A172 (cell line): ENCODE measurements around the gene HPCAL1. TPM values are rescaled to one million over a fixed set of nuclear protein-coding genes. Genes with fewer than 3 reads are reported as not detected.
A peak's percentile ranks its signal among the peaks of the same experiment; 100 is the strongest.

Experiments used
- DNase-seq: peaks from one replicate; pipeline ENCODE4 v3.0.0-alpha.2; 2015; ENCODE audit warnings: low spot score
- total RNA-seq: library from RNA; depleted of rRNA; stranded (reverse); fragments of >200 nt; shearing (Covaris generic); gene quantifications from 2 replicates; pipeline ENCODE4 v1.2.3, GENCODE V29; 2014

Gene HPCAL1
- total RNA-seq, 1 experiment from 2014 or later, result 101 TPM

DNA sequence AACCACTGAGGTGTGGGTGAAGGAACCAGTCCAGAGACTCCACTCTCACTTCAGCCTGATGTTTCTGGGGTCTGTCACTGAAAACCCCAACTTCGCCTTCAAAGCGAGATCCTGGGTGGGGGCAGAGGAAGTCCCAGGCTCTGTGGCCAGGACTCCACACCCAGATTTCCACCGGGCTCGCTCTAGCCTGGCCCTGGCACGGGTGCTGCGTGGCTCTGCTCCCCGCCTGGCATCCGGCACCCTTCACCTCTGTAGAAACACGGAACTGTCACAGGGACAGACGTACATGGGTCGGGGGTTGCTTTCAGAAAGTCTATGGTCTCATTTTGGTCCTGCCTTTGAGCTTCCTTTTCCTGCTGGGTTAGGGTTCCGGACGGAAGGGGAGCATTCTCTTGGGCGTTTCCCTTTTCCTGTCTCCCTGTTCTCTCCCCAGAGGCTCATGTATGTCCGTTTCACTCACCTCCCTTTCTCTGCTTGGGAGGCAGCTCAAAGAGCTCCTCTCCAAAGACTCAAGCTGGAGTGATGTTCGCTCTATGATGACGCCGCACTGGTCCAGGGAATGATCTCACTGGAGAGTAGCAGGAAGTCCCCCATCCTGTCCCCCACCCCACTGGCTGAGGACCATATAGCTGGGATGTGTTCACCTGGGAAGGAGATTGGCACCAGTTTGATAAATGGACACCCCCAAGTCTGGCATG, 103.9 kb downstream of the HPCAL1 start:
- DNase-seq, result no peak

DNA sequence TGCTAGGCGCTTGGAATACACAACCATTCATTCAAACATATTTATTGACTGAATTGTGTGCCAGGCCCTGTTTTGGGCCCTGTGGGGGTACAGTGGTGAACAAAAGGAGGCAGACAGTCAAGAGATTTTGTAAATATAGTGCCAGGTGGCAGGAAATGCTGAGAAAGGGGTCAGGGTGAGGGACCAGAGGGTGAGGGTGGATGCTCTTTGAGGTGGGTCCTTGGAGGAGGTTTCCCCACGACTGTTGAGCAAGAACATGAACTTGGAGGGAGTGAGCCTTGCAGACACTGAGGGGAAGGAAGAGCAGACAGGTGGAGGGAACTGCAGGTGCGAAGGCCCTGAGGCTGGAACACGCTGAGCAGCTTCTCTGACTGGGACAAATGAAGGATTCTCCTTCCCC, 104.7 kb downstream of the HPCAL1 start:
- DNase-seq, result no peak

GRCh38 chr2:10407841-10408648, 105.3 kb downstream of the HPCAL1 start:
- peak; percentile 100 for DNase-seq

DNA sequence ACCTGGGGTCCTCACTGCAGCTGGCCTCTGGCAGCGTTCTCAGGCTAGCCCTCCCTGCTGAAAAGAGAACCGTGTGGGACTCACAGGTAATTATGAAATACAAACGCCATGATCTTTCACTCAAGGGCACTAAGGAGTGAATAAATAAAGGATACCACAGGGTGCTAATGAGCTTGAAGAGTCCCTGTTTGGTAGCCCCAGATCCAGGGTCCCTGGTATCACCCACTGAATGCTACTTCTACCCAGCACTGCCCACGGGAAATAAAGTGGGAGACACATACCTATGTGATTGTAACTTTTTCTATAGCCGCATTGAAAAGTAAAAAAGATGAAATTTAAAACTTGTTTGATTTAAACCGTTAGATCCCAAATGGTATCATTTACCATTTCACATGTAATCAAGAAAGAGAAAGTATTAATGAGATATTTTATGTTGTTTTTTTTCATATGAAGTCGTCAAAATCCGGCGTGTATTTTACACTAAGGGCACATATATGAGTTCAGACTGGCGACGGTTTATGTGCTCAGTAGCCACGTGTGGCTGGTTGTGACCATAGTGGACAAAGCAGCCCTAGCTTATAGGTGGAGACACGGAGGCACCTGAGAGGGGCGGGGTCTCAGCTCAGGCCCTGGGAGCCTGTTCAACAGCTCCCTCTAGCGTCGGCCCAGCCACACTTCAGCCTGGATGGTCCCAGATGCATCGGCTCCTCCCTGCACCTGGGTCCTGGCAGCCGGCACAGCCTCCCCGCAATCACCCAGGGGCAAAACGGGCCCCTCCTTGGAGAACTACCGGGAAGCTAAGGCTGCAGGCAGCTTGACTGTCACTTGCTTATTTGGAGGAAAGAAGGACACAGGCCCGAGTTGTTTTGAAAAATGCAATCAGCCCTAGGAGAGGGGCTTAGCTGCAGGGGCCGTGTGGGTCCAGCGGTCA, 106.2 kb downstream of the HPCAL1 start:
- peak; percentile 91 for DNase-seq

- no peak for DNase-seq
Observed at GRCh38 chr2:10410001-10410822, 107.5 kb downstream of the HPCAL1 start.

DNA sequence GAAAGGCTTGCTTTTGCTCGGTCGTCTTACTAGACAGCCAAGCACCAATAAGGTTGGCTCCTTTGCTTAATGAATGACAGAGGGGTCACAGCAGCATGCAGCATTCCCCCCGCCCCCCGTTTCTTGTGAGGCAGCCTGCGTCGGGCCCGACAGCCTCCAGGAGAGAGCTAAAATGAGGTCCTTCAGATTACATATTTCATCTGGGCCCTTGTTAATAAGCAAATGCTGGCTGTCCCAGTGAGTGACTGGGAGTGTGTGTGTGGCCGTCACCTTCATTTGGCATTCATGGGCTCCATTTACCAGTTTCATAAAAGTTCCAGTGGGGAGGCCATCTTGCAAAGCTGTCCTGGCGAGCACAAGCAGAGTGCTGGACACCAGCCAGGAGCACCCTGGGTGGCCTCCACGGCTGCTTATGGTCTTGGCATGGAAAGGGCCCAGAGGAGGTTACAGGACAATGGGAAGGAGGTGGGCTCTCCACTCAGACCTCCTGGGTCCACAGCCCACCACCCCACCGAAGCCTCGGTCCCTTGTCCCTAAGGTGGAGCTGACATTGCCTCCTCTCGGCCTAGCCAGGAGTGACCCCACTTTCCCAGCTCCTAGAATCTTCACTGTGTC, 108.2 kb downstream of the HPCAL1 start:
- DNase-seq, result no peak

- no peak for DNase-seq
Observed at GRCh38 chr2:10411557-10411956, 108.9 kb downstream of the HPCAL1 start.

DNA sequence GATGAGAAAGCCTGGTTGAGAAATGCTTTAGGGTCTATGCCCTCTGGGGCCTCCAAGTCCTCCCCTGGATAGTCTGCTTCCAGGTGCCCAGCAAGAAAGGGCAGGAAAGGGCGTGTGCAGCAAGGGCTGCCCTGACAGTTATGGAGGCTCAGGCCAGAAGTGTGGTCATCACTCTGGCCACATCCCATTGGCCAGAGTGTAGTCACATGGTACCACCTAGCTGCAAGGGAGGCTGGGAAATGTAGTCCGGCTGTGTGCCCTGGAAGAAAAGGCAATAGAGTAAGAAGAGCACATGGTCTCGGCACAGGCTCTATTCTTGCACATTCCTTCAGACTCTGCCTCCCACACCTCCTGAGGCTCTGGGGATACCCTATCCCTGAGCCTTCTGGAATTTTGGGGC, 109.7 kb downstream of the HPCAL1 start:
- peak; percentile 67 for DNase-seq

DNA sequence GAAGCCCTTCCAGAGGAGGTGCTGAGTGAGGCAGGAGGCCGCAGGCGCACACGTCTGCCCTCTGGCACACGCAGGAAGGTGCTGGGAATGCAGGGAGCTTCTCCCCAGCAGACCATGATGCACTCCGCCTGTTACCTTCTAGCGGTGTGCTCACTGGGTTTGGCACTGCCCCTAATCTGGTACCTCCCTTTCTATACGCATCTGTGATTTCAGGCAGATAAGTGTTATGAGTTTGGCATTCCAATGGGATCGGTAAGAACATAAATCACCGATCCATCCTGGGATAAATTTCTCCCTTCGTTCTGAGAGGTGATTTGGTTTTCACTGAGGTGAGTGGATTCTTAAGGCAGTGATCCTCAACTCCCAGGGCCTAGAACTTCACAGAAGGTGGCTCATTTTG, 110.8 kb downstream of the HPCAL1 start:
- peak; percentile 49 for DNase-seq

DNA sequence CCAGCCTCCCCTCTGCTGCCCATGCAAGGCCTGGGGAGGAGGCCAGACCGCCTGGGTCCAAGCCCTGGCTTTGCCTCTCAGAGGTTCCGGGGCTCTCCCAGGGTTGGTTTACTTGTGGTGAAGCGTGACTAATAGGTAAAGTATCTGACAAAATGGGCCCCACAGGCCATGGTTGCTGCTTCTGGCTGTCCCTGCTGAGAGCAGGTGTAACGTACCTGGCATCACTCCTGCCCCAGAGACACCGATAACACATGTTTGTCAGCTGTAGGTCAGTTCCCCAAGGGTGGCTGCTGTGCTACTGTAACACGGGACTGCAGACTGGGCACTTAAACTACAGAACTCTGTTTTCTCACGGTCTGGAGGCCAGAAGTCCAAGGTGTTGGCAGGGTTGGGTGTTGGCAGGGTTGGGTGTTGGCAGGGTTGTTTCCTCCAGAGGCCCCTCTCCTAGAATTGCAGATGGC, 111.3 kb downstream of the HPCAL1 start:
- peak; percentile 87 for DNase-seq

DNA sequence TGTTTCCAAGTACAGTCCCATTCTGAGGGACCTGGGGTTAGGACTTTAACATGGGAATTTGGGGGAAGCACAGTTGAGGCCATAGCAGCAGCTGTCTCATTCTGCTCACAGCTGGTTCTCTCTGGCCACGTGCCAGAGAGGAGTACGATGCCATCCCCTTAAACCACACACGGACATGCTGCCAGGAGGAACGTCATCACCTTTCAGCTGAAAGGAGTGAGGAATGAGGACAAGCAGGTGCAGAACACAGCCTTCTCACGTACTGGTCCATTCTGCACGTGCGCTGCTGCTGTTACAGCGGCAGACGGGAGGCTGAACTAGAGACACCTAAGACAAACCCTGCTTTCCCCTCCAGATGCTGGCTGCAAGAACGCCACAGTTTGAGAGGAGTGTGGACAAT, 111.9 kb downstream of the HPCAL1 start:
- peak; percentile 52 for DNase-seq

DNA sequence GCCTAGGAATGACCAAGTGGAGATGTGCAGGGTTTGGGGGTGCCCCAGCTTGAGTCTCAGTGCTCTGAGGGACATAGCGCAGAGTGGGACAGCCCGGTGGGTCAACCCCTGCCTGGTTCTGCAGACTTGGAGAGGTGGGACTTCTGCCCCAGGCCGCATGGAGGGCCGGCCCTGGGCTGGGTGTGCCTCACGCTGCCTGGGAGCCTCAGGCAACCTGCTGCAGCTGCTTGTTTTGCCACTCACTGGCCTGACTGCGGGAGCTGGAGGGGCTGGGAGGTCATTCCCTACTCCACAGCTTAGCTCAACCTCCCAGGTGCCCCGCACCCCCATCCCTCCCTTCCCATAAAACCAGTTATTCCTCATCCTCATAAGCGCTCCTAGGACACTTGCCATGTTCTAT, 112.3 kb downstream of the HPCAL1 start:
- no peak for DNase-seq

- DNase-seq, result no peak
Observed at GRCh38 chr2:10415640-10416039, 112.9 kb downstream of the HPCAL1 start.

DNA sequence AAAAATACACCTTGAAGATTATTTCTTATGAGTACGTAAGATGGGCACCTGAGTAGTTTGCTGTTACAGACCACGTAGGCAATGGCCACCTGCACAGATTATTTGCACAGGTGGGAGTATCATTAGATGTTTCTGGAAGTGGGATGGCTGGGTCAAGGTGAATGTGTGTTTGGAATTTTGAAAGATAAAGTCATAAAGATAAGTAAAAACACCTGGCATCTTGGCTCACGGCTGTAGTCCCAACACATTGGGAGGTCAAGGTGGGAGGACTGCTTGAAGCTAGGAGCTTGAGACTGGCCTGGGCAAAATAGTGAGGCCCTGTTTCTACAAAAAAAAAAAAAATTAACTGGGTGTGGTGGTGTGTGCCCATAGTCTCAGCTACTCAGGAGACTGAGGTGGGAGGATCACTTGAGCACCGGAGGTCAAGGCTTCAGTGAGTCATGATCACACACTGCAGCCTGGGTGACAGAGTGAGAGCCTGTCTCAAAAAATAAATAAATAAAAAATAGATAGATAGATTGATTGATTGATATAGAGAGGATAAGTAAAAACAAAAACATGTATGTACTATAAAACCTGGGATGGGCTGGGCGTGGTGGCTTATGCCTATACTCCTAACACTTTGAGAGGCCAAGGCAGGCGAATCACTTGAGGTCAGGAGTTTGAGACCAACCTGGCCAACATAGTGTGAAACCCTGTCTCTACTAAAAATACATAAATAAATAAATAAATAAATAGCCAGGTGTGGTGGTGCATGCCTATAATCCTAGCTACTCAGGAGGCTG, 115.0 kb downstream of the HPCAL1 start:
- DNase-seq, result no peak

- DNase-seq, result no peak
Observed at GRCh38 chr2:10419553-10420257, 117.0 kb downstream of the HPCAL1 start.

DNA sequence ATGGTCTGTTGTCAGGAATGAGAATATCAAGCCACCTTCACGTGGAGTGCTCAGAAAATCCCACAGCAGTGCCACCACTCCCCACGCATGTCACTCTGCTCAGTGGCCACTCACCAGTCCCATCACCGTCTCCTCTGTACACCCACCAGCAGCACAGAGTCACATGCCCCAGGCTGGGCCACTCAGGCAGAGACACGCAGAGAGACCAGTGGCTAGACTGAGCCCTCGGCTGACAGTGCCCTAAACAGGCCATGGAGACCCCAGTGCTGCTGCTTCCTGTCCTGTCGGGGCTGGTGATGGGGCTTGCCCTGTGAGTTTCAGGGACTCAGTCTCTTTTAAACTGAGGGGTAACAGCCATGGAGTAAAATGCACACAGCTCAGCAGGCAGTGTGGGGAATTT, 119.5 kb downstream of the HPCAL1 start:
- no peak for DNase-seq

GRCh38 chr2:10422732-10423399, 120.2 kb downstream of the HPCAL1 start:
- no peak for DNase-seq

DNA sequence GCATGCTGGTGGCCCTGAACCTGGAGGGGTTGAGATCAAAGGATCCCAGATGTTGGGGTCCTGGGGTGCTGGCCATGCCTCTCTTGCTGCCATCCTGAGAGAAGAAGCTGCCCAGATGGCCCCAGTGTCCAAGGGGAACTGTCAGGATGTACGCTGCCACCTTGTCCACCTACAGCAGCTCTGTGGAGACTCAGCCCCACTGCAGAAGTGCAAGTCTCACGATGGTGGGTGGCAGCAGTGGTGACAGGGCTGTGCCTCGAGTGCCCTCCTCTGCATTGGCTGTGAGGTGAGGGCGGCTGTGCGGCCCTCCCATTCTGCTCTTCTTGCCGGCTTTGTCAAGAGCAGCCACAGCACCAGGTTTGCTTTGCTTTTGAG, 120.7 kb downstream of the HPCAL1 start:
- no peak for DNase-seq

DNA sequence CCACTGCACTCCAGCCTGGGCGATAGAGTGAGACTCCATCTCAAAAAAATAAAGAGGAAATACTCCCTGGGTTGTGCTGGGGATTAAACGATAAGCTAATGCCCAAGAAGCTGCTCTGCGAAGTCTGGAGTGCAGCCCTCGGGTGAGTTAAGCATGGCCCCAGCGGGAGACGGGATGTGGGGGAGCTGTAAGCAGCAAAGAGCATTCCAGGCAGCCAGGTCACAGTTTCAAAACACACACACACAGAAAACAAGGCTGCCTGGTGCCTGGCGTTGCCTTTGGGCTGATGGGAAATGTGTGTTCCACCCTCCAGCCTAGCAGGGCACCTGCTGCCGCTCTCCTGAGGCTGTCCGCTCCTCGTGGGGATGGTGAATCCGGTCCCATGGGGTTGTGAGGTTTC, 121.3 kb downstream of the HPCAL1 start:
- peak; percentile 85 for DNase-seq
